IMR-90 (cell line): Measurements from ENCODE around the gene ADAMTSL1.

Experiments
- CEBPB ChIP-seq: IDR thresholded peaks from 2 replicates; pipeline ENCODE4 v1.6.1; 2012; ENCODE audit warnings: low read depth, low read length, improper control_type of control experiment
- CTCF ChIP-seq: conservative IDR thresholded peaks from 2 replicates; pipeline ENCODE4 v1.5.1; 2012; ENCODE audit warnings: mild to moderate bottlenecking, low read depth, low read length, improper control_type of control experiment
- FOS ChIP-seq: fragments of 150-350 bp; IDR thresholded peaks from 2 replicates; pipeline ENCODE4 v1.6.1; 2016; ENCODE audit warnings: low read depth, low read length
- MAFK ChIP-seq: IDR thresholded peaks from 2 replicates; pipeline ENCODE4 v1.6.1; 2012; ENCODE audit warnings: low read depth, low read length, improper control_type of control experiment
- MAZ ChIP-seq: IDR thresholded peaks from 2 replicates; pipeline ENCODE4 v1.6.1; 2012; ENCODE audit warnings: low read depth, mild to moderate bottlenecking, low read length, improper control_type of control experiment, moderate library complexity, borderline replicate concordance
- MXI1 ChIP-seq: IDR thresholded peaks from 2 replicates; pipeline ENCODE4 v1.6.1; 2012; ENCODE audit warnings: low read depth, mild to moderate bottlenecking, low read length, moderate library complexity, borderline replicate concordance
- NFE2L2 ChIP-seq: fragments of 150-350 bp; IDR thresholded peaks from 2 replicates; pipeline ENCODE4 v1.6.1; 2016; ENCODE audit warnings: low read depth, mild to moderate bottlenecking, low read length
- POLR2A ChIP-seq: IDR thresholded peaks from 2 replicates; pipeline ENCODE4 v1.6.1; 2012; ENCODE audit warnings: mild to moderate bottlenecking, low read depth, low read length
- RAD21 ChIP-seq: IDR thresholded peaks from 2 replicates; pipeline ENCODE4 v1.6.1; 2012; ENCODE audit warnings: low read length, improper control_type of control experiment
- RCOR1 ChIP-seq: IDR thresholded peaks from 2 replicates; pipeline ENCODE4 v1.6.1; 2012; ENCODE audit warnings: mild to moderate bottlenecking, low read length, improper control_type of control experiment; ENCODE audit not compliant: insufficient replicate concordance
- RFX5 ChIP-seq: IDR thresholded peaks from 2 replicates; pipeline ENCODE4 v1.8.0; 2012; ENCODE audit warnings: low read depth, mild to moderate bottlenecking, low read length, moderate library complexity
- USF2 ChIP-seq: fragments of 150-350 bp; IDR thresholded peaks from 2 replicates; pipeline ENCODE4 v1.6.1; 2017; ENCODE audit warnings: mild to moderate bottlenecking, antibody characterized with exemption, low read length, low read depth

DNA sequence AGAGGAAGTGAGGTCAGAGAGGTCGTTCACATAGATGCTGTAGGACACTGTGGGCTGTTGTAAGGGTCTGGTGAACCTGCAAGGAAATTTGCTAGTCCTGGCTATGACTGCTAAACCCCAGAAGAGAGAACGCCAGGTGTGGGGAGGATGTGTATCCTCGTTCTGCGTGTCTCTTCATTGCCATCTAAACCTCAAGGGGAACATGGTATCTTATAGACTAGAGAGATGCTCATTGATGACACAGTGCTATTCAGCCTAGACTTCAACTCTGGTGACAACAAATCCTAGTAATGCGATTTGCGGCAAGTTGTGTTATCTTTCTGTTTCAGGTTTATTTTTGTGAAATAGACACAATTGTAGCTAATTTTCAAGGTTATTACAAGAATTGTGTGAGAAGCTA is 140.2 kb downstream of the ADAMTSL1 start:
- no peak for TF ChIP-seq CTCF
- TF ChIP-seq RCOR1: no peak
- TF ChIP-seq RFX5: no peak
- no peak for TF ChIP-seq NFE2L2
- no peak for TF ChIP-seq POLR2A
- TF ChIP-seq MAZ: no peak
- no peak for TF ChIP-seq RAD21
- TF ChIP-seq MAFK: no peak
- no peak for TF ChIP-seq FOS
- TF ChIP-seq CEBPB: no peak
- no peak for TF ChIP-seq MXI1
- TF ChIP-seq USF2: no peak
